HG03196 (cell line): ENCODE results near the gene CYP4Z1.
"Not testable (repeated sequence)": the region's sequence is repeated elsewhere in the genome, so short reads cannot be mapped to it uniquely, and the experiment has no call there.

Experiments
- ATAC-seq: cut with Tn5 transposase; IDR thresholded peaks from one replicate; pipeline ENCODE4 v1.9.1; 2021; ENCODE audit not compliant: unreplicated experiment

Gene CYP4Z1, protein sequence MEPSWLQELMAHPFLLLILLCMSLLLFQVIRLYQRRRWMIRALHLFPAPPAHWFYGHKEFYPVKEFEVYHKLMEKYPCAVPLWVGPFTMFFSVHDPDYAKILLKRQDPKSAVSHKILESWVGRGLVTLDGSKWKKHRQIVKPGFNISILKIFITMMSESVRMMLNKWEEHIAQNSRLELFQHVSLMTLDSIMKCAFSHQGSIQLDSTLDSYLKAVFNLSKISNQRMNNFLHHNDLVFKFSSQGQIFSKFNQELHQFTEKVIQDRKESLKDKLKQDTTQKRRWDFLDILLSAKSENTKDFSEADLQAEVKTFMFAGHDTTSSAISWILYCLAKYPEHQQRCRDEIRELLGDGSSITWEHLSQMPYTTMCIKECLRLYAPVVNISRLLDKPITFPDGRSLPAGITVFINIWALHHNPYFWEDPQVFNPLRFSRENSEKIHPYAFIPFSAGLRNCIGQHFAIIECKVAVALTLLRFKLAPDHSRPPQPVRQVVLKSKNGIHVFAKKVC

DNA sequence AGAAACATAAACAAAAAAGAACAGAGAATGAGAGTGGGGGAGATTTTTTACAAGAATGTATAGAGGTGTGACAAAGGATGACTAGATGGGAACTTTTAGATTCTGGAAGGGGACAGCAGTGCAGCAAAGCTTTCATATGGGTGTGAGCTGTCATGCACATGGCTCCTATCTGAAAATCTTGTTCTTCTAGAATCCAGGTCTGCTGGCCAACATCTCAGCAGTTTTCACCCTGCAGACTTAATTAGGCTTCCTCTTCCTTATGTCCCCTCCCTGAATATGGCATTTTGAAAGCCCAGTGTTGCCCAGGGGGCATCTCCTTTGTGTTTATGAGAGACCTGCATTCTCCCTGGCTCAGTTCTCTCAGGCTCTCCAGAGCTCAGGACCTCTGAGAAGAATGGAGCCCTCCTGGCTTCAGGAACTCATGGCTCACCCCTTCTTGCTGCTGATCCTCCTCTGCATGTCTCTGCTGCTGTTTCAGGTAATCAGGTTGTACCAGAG, at the start of gene CYP4Z1:
CYP4Z1 (plus strand) TSS at position 135 of the 498 bp plus-strand sequence; CDS start at position 395, 260 bp downstream.
- no peak for ATAC-seq

DNA sequence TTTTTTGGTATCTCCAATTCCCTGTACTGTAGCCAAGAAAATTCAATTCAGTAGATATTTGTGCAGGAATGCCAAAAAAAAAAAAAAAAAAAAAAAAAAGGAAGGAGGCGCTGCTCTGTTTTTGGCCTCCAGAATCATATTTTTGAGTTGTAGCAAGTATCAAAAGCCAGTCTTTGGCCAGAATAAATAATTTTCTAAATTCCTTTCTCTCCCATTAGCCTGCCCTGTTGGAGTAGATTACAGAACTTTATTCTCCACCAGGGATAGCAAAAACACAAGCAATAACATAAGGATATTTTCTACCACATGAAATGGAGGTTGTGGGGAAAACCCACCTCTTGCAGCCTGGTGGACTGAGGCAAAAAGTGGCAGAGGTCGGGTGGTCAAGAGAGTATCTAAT, 46.0 kb upstream of the CYP4Z1 start:
- ATAC-seq: no peak

DNA sequence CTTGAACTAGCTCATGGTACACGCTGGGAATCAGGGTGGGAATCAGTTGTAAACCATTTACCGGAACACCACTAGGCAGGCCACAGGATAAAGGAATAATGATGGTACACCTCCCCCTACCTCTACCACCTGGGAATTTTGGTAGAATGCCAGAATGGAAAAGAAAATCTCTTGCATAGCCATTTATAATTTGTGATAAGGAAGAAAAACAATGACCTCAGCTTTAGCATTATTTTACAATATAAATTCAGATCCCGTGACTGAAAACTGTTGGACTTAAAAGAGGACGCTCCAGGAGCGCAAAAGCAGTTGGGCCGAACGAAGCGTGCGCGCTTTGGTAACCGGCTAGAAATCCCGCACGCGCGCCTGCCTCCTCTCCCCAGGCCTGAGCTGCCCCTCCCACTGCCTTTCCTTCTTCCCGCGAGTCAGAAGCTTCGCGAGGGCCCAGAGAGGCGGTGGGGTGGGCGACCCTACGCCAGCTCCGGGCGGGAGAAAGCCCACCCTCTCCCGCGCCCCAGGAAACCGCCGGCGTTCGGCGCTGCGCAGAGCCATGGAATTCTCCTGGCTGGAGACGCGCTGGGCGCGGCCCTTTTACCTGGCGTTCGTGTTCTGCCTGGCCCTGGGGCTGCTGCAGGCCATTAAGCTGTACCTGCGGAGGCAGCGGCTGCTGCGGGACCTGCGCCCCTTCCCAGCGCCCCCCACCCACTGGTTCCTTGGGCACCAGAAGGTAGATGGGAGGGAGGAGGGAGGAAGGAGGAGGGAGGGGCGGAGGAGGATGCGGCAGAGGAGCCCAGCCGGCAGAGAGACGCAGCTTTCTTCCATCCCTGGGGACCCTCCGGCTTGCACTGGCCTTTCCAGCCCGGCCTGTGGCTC, 43.5 kb upstream of the CYP4Z1 start, which contains the start of gene CYP4X1:
CYP4X1 (plus strand) TSS at position 402 of the 873 bp plus-strand sequence; CDS start at position 551, 149 bp downstream.
- ATAC-seq: no peak

DNA sequence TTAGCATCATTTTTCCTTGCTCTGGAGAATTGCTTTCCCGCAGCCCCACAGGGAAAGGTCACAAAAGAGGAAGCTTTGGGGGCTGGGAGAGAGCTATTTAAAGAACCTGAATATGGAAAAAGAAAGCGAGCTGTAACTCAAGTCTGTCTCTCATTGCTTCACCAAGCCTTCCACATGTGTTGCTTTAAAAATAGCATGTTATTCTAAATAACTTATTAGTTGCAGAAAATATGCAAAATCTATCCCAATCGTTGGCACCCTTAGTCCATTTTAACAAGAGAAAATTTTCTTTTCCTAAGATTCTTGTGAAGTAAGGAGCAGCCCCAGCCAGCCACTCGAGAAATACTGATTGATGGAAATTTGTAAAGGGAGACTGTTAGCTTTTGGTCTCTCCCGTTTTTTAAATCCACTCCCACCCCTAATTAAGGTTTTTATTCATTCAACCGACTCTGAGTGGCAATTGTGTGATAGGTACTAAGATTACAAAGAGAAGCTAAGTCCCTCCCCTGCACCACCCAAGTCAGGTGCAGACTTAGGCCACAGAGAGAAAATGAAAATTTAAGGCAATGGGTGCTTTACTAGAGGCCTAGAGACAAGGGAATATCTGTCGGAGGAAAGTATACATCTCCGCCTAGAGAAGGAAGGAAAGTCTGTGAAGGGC, 42.8 kb upstream of the CYP4Z1 start:
- no peak for ATAC-seq

DNA sequence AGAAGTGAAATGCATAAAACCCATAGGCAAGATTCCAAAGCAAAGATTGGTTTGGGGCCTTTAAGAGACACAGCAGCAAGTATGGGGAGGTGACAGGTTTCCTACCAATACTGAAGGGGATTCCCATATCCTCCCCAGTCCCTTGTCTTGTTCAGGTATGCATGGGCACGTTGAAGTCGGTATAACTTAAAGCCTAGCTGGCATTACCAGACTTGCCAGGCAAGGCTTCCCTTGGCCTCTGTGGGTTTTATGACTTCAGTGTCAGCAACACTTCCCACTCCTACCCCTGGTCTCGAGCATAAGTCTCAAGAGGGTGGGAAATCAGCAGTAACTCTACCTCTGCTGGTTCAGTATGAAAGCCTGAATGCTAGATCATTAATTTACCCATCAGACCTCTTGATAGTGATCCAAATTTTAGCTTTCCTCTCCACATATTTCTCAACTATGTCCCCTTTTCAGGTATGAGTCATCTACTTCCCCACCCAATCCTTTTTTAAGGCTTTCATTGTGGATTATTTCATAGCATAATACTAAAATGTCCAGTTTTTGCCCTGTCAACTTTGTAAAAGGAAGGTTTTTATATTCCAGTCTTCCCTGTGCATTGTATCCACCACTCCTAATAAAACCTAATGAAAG, 36.7 kb upstream of the CYP4Z1 start:
- ATAC-seq: no peak

DNA sequence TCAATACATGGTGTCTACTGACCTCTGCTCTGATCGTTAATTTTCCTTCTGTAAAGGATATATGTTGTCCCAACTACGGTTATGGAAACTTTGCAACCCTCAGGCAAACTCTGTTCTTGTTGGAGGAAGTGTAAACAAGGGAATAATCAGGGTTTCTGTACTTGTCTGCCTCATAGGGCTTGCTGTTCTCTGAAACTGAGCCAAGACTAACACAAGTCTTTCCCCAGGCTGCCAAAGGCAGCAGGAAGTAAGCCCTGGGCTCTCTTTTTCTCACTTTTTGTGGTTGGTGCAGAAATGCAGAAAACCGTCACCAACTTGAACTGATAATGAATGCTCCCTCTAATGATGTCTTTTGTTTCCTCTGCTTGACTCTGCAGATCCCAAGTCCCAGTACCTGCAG, 36.0 kb upstream of the CYP4Z1 start:
- ATAC-seq: no peak

DNA sequence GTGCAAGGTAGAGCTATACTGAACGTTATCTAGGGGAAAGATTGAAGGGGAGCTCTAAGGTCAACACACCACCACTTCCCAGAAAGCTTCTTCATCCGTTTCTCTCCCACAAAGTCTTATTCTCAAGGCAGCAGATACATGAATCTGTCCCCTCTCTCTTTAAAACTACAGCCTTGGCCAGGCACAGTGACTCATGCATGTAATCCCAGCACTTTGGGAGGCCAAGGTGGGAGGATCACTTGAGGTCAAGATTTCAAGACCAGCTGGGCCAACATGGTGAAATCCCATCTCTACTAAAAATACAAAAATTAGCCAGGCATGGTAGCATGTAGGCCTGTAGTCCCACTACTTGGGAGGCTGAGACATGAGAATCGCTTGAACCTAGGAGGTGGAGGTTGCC, 35.4 kb upstream of the CYP4Z1 start:
- ATAC-seq: no peak

DNA sequence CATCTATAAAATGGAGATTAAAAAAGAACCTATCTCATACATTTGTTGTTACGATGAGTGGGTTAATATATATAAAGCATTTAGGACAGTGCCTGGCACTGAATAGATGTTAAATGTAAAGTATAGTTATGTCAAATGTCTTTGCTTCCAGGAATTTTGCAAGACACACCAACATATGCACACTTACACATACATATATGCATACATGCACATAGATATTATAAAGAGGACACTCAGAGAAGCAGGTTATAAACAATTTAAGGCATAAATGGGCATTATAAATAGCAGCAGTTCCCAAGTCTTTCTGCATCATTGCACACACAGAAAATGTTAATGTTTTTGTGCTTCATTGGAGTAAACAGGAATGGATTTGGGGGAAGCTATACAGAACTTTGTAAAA, 30.3 kb upstream of the CYP4Z1 start:
- no peak for ATAC-seq

DNA sequence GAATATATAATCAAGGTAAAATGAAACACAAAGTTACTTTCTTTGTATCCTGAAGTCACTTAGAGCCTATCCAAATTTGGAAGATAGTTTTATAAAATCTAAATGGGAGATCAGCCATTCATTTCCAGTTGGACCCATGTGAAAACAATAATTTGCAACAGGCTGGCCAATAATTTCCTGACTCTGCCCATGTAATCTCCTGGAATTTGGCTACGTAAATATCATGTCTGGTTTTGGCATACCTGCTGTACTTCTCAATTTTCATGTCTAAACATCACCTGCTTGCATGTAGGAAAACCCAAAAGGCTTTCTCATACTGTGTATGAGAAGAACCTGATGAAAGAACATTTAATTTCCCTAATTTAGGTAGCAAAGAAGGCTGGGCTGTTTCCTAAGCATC, 7.7 kb upstream of the CYP4Z1 start:
- no peak for ATAC-seq

DNA sequence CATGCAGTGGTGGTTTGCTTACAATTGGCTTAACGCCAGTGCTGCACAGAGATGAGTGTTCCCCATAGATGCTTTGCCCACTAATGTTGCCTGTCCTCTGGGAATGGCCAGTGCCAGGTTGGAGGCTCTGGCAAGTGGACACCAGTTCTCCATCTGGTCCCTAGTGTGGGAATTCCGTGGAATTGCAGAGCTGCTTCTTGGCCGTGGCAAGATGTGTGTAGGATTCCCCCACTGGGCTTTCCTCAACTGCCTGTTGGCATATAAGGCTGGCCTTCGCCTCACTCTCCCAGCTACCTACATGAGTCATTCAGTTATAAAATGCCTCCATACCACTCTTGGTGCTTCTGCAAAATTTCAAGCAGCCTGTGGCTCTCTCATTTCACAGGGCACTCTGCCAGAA, 2.0 kb downstream of the CYP4Z1 start:
- not testable (repeated sequence) for ATAC-seq

DNA sequence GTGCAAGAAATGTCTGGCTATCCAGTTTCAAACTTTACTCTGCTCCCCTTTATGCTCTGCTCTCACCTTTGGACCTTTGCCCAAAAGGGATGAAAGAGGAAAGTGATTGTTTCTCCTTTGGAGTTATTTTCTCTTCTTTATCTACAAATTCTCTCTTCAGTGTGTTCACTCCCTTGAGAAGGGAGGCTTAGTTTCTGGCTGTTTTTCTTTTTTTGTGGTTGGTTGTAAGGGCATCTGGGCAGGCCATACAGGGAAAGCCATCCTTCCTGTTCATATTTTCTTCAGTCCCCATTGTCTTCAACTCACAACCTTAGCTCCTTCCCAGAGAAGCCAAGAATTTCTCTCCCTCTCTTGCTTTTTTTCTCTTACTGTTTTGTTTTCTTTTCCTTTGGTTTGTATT, 2.5 kb downstream of the CYP4Z1 start:
- not testable (repeated sequence) for ATAC-seq

DNA sequence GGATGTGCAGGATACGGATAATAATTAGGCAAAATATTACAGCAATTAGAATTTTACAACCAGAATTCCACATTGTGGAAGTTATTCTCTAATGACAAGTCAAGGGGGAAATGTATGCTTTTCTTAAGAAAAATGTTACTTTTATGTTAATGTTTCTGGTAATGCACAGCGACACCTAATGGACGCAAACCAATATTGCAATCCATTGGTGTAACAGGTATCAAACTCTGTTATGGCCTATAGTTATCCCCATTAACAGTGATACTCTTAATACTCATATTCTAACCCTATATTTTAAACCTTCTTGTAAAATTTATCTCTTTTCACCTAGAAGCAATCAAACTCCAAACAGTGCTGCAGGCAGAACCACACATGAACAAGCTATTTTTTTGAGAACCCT, 22.3 kb downstream of the CYP4Z1 start:
- not testable (repeated sequence) for ATAC-seq

DNA sequence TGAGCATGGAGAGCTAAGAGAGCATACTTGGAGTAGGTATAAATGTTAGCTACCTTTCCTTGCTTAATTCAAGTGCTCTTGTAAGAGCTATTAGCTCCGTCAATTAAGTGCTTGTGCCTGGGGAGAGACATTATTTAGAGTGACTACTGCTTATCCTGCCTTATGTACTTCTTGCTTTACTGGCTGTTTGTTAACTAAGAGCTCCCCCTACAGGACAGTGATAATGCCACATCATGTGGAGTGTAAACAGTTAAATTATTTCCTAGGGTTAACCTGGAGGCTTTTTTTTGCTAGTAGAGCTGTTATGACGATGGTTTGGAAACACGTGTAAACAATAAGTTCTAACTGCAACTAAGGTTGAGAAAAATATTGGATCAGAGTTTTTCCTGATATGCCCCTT, 24.4 kb downstream of the CYP4Z1 start:
- ATAC-seq: not testable (repeated sequence)

DNA sequence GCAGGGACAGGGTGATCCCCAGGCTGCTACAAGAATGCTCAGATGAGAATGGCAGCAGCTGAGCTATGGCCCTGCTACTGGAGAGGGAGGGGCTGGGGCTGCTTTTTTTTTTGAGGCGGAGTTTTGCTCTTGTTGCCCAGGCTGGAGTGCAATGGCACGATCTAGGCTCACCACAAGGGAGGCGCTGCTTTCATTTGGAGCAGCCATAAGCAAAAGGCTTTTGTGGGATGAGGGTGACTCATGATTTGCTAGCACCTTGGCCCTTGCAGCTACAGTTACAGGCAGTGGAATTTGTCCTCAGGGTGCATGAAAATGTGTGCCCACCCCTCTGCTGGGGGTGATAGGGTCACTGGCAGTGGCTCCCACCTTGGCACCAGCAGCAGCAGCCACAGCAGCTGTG, 37.8 kb downstream of the CYP4Z1 start:
- ATAC-seq: no peak

DNA sequence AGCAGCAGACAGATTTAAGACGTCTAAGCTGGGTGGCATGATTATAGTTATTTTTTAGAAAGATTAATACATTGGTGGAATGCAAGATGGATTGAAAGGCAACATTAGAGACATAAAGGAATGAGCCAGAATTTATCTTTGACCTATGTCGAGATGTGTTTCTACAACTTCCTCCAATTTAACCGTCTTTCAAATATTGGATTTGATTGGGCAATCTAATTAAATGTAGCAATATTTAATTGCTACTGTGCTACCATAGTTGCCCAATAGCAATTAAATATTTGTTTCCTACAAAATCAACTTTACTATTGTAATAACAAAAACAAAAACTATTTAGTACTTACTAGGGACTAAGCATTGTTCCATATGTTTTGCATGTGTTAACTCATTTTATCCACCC, 39.8 kb downstream of the CYP4Z1 start:
- ATAC-seq: no peak

DNA sequence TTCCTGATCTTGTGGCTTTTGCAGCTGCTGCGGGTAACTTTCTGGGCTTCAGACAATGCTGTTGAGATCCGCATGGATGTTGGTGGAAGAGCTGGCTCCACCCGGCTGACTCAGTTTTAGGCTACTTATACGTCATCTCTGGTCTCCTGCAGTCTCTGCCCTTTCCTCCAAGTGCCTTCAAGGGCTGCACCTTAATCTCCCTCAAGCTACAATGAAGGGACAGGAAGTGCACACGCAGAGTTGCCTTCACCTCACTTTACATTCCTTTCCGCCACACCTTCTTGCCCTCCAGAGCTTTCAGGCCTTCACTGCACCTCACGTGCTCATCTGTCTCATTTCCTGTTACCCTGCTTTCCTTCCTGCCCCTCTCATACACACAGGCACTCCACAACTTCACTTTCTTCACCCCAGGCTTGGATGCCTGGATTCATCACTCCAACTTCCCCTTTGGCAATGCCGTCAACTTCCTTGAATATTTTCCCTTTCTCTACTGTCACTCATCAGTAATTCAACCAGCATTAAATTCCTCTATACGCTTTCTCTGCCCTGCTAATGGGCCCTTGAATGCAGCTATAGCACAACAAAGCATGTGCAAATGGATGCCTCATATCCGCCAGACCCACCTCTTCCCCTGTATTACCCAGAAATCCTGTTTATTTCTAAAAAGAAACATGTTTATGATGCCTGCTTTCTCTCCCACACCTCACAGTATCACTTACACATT, 41.0 kb downstream of the CYP4Z1 start:
- ATAC-seq: not testable (repeated sequence)

DNA sequence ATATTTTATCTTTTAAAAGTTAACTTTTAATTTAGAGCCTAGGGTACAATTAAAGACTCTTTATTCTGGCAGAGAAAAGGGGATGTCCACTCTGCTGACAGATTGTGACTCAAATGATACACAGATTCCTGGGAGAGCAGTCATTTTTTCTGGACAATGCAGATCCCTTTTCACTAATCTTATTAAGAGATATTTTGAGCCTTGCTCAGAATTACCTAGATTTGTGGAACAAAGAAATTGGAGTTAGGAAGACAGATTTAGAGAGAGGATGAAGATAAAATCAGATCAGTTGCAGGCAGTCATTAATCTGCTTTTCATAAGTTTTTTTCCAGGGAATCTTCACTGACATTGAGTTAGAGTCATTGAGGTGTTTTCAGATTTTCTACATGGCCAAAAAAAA, 42.5 kb downstream of the CYP4Z1 start:
- not testable (repeated sequence) for ATAC-seq

DNA sequence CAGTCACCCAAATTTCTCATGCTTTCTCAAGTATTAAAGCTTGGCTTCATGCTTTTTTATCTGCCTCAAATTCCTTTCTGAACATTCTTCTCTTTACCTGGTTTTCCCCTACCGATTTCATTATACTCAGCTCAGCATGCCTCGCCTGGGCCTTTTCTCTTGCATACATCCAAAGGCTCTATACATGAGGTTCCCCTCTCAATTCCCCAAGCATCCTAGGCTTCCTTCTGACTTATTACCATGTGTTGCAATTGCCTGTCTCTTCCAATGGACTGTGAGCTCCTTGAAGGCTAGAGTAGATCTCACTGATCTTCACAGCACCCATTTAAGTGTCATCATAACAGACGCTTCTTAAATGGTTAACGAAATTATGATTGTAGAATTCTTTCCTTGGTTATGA, 46.1 kb downstream of the CYP4Z1 start:
- no peak for ATAC-seq

DNA sequence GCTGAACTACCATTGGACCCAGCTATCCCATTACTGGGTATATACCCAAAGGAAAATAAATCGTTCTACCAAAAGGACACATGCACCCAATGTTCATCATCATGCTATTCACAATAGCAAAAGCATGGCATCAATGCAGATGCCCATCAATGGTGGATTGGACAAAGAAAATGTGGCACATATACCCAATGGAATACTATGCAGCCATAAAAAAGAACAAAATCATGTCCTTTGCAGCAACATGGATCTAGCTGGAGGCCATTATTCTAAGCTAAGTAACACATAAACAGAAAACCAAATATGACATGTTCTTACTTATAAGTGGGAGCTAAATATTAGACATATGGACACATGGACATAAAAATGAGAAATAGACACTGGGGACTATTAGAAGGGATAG, 54.0 kb downstream of the CYP4Z1 start:
- not testable (repeated sequence) for ATAC-seq

DNA sequence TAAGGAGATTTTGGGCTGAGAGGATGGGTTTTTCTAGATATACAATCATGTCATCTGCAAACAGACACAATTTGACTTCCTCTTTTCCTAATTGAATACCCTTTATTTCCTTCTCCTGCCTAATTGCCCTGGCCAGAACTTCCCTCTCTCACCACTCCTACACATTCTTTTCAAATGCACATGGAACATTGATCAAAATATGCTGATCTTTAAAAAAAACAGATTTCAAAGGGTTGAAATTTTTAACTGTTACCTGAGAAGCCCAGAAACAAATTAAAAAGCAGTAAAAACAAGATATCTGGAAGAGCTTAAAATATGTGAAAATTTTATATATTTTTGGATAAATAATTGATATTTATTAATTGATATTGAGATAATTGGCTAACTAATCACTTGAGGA, 57.8 kb downstream of the CYP4Z1 start:
- not testable (repeated sequence) for ATAC-seq
